NT2/D1 (cell line): ENCODE data around the gene LIMK1.

Source experiments
- SUZ12 ChIP-seq: IDR thresholded peaks from 2 replicates; pipeline ENCODE4 v1.6.1; 2011; ENCODE audit not compliant: insufficient read length, insufficient read depth; ENCODE audit errors: extremely low read depth
- ZNF274 ChIP-seq: IDR thresholded peaks from 2 replicates; pipeline ENCODE4 v1.6.1; 2011; ENCODE audit warnings: mild to moderate bottlenecking, low read depth, low read length

GRCh38 chr7:74047804-74048380, 35.7 kb upstream of the LIMK1 start:
- no peak for TF ChIP-seq ZNF274
- no peak for TF ChIP-seq SUZ12
